ENCODE results near the gene EEPD1.
"Not testable (repeated sequence)": the region's sequence is repeated elsewhere in the genome, so short reads cannot be mapped to it uniquely, and the experiment has no call there.

The EEPD1 gene

DNA sequence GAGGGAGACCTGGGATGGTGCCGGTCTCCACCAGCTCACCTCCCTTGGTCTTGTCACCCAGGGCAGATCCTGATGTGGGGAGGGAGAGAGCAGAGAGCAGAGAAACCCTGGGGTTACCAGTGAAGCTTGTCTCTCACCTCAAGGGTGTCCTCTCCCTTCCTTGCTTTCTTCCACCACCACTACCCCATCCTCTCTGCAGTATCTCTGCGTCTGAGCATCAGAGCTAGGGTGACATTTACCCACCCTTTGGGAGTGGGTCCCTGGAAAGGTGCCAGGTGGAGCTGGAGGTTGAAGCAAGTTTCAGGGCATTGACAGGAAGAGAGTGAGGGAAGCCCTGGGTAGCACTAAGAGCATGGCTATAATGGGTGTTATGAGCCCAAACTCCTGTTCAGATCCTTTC is 161.4 kb downstream of the EEPD1 start:
- DNase-seq (ENCODE audit: extremely low read depth in 1 of 2, low read depth in 1 of 2), result no peak

DNA sequence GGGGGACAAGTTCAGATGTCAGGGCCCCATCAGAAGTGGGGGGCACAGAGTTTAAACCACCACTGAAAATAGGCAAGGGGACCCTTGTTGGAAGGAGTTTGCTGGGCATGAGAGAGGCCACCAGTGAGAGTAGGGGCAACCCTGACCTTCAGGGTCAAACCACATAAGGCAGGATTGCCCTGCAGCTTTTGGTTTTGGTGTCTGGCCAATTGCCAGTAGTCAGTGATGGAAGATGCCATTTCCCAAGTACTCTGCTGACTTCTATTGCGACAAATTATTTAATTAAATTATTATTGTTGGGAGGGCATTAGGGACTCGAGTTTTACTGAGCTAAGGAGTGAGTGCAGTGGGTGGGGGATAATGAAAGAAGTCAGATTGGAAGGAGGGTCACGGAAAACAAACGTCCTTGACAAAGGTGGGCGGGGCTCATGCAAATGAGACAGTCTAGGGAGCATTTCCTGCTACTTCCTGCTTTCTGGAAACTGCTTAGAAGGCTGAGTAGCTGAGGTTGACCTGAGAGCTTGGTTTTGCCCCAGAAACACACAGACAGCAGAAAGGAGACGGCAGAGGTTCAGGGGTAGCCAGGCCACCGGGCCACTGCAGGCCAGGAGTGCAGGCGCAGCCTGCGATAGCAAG is 162.4 kb downstream of the EEPD1 start:
- no peak for DNase-seq (ENCODE audit: extremely low read depth in 1 of 2, low read depth in 1 of 2)

DNA sequence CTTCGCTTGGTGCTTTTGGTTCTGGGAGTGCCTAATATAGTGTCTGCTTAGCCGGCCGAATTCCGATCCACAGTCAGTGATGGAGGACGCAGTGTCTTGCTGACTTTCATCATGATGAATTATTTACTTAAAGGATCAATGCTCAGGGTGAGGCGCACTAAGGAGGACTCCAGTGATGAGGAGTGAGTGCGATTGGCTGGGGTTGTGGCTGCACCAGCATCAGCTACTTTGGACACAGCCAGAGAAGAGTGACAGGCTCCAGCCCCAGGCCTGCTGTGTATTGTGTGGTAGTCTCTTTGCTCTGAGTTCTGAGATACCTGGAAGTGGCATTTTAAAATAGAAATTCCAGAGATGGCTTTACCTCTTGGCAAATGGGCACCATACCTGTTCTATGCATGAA is 163.3 kb downstream of the EEPD1 start:
- no peak for DNase-seq (ENCODE audit: extremely low read depth in 1 of 2, low read depth in 1 of 2)

DNA sequence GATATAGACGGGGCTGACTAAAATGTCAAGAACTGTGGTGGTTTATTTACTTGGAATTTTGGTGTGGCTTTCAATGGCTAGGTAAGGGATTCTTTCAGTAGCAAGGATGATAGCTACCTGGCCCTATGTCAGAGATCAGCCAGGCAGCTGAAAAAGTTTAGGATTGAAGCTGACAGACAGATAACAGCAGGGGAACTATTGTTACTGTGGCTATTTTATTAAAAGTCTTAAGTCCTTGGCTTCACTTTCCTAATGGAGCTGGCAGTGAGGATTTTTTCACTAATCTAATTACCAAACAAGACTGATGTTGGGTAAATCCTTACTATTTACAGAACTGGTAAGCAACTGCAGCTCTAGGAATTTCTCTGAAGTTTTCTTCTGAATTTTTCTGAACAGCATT is 164.2 kb downstream of the EEPD1 start:
- DNase-seq (ENCODE audit: extremely low read depth in 1 of 2, low read depth in 1 of 2), result no peak

DNA sequence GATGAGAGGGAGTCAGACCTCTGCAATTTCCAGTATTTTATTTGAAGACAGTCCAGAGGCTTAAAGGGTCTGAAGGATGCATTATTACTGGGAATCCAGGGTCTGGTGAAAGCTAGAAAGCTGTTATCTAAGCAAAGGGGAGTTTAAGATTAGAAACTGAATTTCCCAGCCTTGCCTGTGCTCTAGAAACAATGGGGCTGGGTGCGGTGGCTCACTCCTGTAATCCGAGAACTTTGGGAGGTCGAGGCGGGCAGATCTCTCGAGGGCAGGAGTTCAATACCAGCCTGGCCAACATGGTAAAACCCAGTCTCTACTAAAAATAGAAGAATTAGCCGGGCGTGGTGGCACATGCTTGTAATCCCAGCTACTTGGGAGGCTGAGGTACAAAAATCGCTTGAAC is 165.1 kb downstream of the EEPD1 start:
- DNase-seq (ENCODE audit: extremely low read depth in 1 of 2, low read depth in 1 of 2), result no peak

DNA sequence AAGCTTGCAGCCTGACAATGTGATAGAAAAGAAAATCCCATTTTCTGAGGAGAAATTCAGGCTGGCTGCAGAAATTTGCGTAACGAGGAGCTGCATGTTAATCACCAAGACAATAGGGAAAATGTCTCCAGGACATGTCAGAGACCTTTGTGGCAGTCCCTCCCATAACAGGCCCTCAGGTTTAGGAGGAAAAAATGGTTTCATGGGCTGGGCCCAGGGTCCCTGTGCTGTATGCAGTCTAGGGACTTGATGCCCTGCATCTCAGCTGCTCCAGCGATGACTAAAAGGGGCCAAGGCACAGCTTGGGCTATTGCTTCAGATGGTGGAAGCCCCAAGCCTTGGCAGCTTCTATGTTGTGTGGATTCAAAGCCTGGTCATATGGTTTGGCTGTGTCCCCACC is 168.2 kb downstream of the EEPD1 start:
- not testable (repeated sequence) for DNase-seq (ENCODE audit: extremely low read depth in 1 of 2, low read depth in 1 of 2)

DNA sequence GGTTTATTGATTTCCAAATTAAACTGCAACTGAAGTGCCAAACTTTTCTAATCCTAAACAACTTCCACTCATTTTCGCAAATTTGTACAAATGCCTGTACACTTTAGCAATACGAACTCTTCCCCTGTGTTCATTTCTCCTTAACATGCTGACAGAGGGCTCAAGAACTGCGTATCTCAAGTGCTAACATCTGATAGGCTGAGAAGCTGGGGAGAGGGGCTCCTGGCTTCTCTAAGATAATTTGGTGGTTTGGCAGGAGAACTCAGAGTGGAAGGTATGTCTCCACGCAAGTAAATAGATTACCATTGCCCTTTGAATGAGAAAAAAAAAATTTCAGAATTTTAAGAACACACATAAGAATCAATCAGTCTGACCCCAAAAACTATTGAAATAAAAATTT is 183.3 kb downstream of the EEPD1 start:
- no peak for DNase-seq (ENCODE audit: extremely low read depth in 1 of 2, low read depth in 1 of 2)

DNA sequence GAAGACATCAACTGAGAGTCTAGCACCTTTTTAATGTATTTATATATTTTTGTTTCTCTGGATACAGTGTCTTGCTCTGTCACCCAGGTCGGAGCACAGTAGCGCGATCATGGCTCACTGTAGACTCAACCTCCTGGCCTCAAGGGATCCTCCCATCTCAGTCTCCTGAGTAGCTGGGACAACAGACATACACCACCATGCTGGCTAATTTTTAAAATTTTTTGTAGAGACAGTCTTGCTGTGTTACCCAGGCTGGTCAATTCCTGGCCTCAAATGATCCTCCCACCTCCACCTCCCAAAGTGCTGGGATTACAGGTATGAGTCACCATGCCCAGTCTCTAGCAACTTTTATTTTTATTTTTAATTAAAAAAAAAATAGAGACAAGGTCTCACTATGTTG is 185.2 kb downstream of the EEPD1 start:
- DNase-seq (ENCODE audit: extremely low read depth in 1 of 2, low read depth in 1 of 2), result no peak

DNA sequence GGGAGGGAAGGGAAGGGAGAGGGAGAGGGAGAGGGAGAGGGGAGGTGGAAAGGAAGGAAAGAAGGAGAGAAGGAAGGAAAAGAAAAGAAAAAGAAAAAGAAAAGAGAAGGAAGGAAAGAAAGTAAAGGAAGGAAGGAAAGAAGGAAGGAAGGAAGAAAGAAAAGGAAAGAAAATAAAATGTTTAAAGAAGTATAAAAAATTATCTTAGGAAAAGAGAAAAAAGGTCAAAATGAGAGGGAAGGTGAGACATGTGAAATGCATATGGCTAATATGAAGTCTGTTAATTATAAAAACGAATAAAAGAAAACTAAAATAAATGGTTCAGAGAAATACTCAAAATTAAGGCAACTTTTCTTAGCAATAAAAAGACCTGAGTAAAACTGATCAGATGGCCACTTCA is 190.5 kb downstream of the EEPD1 start:
- DNase-seq (ENCODE audit: extremely low read depth in 1 of 2, low read depth in 1 of 2), result no peak

DNA sequence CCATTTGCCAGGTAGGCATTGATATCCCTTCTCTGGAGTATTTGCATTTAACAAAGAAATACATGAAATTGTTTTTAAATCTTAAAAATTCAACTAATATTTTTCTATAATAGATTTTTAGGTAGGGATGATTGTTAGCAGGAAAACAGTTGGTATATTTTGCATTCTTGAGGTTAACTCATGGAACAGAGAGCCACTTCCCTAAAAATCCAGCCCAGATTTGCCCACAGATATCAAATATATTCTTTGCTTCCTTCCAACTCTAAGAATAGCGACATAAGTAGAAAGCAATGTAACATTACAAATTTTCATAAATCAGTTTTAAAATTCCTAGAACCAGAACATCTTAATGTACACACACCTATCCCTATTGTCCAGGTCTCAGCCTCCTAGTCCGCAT is 191.6 kb downstream of the EEPD1 start:
- no peak for DNase-seq (ENCODE audit: extremely low read depth in 1 of 2, low read depth in 1 of 2)

DNA sequence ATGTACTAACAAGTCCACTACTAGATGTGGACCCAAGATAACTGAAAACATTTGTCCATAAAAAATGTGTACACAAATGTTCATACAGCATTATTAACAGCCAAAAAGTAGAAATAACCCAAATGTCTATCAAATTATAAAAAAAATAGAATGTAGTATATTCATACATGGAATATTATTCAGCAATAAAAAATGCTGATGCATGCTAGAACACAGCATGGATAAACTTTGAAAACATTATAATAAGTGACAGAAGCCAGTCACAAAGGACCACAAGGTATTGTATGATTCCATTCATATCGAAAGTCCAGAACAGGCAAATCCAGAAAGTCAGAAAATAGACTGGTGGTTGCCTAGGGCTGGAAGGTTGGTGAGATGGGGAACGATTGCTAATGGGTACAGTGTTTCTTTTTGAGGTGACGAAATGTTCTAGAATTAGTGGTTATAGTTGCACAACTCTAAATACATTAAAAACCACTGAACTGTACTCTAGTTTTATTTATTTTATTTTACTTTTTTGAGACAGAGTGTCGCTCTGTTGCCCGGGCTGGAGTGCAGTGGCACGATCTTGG is 193.3 kb downstream of the EEPD1 start:
- DNase-seq (ENCODE audit: extremely low read depth in 1 of 2, low read depth in 1 of 2), result no peak

DNA sequence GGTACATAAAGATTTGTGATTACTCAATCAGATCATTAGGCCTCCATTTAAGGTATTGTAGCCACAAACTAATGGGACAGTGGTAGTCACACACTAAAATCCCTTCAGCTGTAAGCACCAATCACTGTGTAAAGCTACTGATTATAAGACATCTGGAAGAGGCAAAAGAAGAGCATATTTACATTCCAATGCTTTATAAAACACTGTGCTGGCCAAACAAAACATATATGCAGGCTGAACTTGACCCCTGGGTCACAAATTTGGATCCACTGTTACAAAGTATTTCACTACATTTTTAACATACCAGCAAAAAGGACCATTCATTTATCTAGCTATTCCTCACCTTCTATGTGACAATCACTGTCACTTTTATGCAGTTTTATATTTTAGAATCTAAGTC is 195.2 kb downstream of the EEPD1 start:
- no peak for DNase-seq (ENCODE audit: extremely low read depth in 1 of 2, low read depth in 1 of 2)

DNA sequence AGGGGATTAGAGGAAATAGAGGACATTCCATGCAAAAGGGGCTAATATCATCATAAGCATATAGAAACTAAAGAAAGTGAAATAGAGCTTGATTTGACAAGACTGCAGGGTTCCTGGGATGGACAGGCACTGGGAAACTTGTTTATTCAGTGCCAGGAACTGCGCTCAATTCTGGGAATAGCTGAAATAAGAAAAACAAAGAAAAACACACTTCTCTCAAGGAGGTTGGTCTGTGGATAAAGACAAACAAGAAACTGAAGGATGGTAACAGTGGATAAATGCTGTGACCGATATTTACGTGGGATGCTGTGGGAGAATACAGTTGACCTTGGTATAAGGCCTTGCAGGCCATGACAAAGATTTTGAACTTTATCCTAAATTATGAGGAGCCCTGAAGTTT is 195.7 kb downstream of the EEPD1 start:
- no peak for DNase-seq (ENCODE audit: extremely low read depth in 1 of 2, low read depth in 1 of 2)

DNA sequence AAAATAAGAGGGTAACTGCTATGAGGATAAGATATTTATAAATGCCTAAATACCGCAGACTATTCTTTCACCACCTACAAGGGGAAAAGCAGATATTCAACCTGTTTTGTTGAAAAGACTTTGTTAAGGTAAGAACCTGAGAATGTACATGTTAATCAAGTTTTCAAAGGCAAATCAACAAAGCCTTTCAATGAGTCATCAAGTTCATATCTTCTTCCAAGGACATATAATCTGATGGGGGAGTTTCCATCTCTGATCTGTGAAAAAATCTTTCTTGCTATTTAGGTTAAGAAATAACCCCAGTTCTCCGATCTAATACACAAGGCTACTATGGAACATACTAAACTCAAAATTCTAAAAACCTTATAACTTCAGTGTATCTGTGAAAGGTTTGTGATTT is 196.6 kb downstream of the EEPD1 start:
- DNase-seq (ENCODE audit: extremely low read depth in 1 of 2, low read depth in 1 of 2), result no peak
